Astrocyte (in vitro differentiated cells and primary cell): ENCODE results near the gene AMN.

Source experiments
- CTCF ChIP-seq: IDR thresholded peaks from 2 replicates; pipeline ENCODE4 v1.5.1; 2011; ENCODE audit warnings: low read depth, mild to moderate bottlenecking, inconsistent platforms, low read length, moderate library complexity; ENCODE audit not compliant: insufficient read depth
- EZH2 ChIP-seq: IDR thresholded peaks from 2 replicates; pipeline ENCODE4 v1.6.1; 2012; ENCODE audit warnings: mild to moderate bottlenecking, low read length, inconsistent platforms; ENCODE audit not compliant: insufficient read depth

- TF ChIP-seq CTCF (no peak), EZH2 (no peak)
These were observed 1.5 kb downstream of the AMN start for GRCh38 chr14:102923925-102924486.
